Loucy (cell line): ENCODE measurements around the gene HIGD1A.

Experiments
- H2AFZ ChIP-seq: fragments of 200-600 bp; sonication (generic); 2 replicates; pipeline ENCODE4 v1.6.0; 2016; ENCODE audit warnings: antibody characterized with exemption, mild to moderate bottlenecking, low read length, moderate library complexity
- H3F3A ChIP-seq: fragments of 200-600 bp; 2 replicates; pipeline ENCODE4 v1.6.0; 2016; ENCODE audit warnings: antibody characterized with exemption, low read depth, mild to moderate bottlenecking
- H3K27me3 ChIP-seq: fragments of 200-600 bp; sonication (generic); 2 replicates; pipeline ENCODE4 v1.6.1; 2014; ENCODE audit warnings: low read length, mild to moderate bottlenecking; ENCODE audit not compliant: insufficient read depth, poor library complexity, severe bottlenecking
- H3K36me3 ChIP-seq: fragments of 200-600 bp; sonication (generic); 2 replicates; pipeline ENCODE4 v1.6.1; 2016; ENCODE audit warnings: low read length; ENCODE audit not compliant: insufficient read depth
- H3K4me1 ChIP-seq: fragments of 200-600 bp; sonication (generic); 2 replicates; pipeline ENCODE4 v1.5.1; 2014; ENCODE audit warnings: low read length, mild to moderate bottlenecking; ENCODE audit not compliant: insufficient read depth, poor library complexity, severe bottlenecking
- H3K4me2 ChIP-seq: fragments of 200-600 bp; sonication (generic); 2 replicates; pipeline ENCODE4 v1.6.0; 2014; ENCODE audit warnings: antibody characterized with exemption, low read length, low read depth, mild to moderate bottlenecking; ENCODE audit not compliant: poor library complexity, severe bottlenecking
- H3K4me3 ChIP-seq: fragments of 200-600 bp; sonication (generic); 2 replicates; pipeline ENCODE4 v1.5.1; 2014; ENCODE audit warnings: low read length, mild to moderate bottlenecking, mixed read lengths; ENCODE audit not compliant: poor library complexity, severe bottlenecking
- H3K79me2 ChIP-seq: fragments of 200-600 bp; sonication (generic); 2 replicates; pipeline ENCODE4 v1.6.1; 2014; ENCODE audit warnings: low read length; ENCODE audit not compliant: insufficient read depth
- H3K9ac ChIP-seq: fragments of 200-600 bp; sonication (generic); 2 replicates; pipeline ENCODE4 v1.6.0; 2014; ENCODE audit warnings: mild to moderate bottlenecking, low read depth, low read length, moderate library complexity; ENCODE audit not compliant: poor library complexity, severe bottlenecking
- H3K9me2 ChIP-seq: fragments of 200-600 bp; sonication (generic); replicated peaks from 2 replicates; pipeline ENCODE4 v1.6.1; 2016; ENCODE audit warnings: low read depth, low read length, mixed read lengths
- H3K9me3 ChIP-seq: fragments of 200-600 bp; sonication (generic); 2 replicates; pipeline ENCODE4 v1.6.1; 2014; ENCODE audit warnings: mild to moderate bottlenecking, antibody characterized with exemption, low read length, low read depth; ENCODE audit not compliant: insufficient read depth
- H4K20me1 ChIP-seq: fragments of 200-600 bp; sonication (generic); 2 replicates; pipeline ENCODE4 v1.6.0; 2014; ENCODE audit warnings: antibody characterized with exemption, low read length, mild to moderate bottlenecking; ENCODE audit not compliant: insufficient read depth, poor library complexity, severe bottlenecking
- CTCF ChIP-seq: fragments of 200-600 bp; sonication (generic); conservative IDR thresholded peaks from 2 replicates; pipeline ENCODE4 v1.5.1; 2014; ENCODE audit warnings: mild to moderate bottlenecking, antibody characterized with exemption, low read length
- EZH2phosphoT487 ChIP-seq: fragments of 200-600 bp; IDR thresholded peaks from 2 replicates; pipeline ENCODE4 v1.6.1; 2018; ENCODE audit warnings: antibody characterized with exemption, mild to moderate bottlenecking, moderate library complexity, borderline replicate concordance

The HIGD1A gene

DNA sequence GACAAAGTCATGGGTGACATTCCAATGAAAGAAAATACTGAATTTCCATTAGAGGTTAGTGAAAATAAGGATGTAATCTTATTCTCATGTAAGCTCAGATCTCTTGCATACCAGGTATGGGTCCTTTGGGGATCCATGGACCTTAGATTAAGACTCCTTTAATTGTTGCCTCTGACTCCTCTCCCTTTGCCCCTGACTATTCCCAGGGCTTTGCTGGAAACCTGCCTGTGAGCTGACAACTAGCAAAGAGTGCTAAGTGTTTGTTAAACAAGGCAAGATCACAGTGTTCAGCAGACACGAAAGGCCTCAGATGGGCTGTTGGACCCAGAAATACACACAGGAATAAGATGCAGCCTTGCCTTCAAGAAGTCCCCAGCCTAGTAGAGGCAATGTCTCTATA lies 37.0 kb upstream of the HIGD1A start:
- no peak overlapping the region for H2AFZ ChIP-seq
- H3K79me2 ChIP-seq: no peaks in the 10 kb centered on the region
- no peaks in the 10 kb centered on the region for H3K36me3 ChIP-seq
- no peaks in the 10 kb centered on the region for H3F3A ChIP-seq
- H3K4me1 ChIP-seq: peaks cover 5% of the 10 kb centered on the region
- H3K27me3 ChIP-seq: no peaks in the 10 kb centered on the region
- H3K9me2 ChIP-seq: no peaks in the 10 kb centered on the region
- TF ChIP-seq CTCF: no peak
- no peak for TF ChIP-seq EZH2phosphoT487
- no peaks in the 10 kb centered on the region for H3K9me3 ChIP-seq
- H3K4me3 ChIP-seq: no peak overlapping the region
- no peak overlapping the region for H3K9ac ChIP-seq
- H3K4me2 ChIP-seq: no peak overlapping the region
- no peaks in the 10 kb centered on the region for H4K20me1 ChIP-seq

DNA sequence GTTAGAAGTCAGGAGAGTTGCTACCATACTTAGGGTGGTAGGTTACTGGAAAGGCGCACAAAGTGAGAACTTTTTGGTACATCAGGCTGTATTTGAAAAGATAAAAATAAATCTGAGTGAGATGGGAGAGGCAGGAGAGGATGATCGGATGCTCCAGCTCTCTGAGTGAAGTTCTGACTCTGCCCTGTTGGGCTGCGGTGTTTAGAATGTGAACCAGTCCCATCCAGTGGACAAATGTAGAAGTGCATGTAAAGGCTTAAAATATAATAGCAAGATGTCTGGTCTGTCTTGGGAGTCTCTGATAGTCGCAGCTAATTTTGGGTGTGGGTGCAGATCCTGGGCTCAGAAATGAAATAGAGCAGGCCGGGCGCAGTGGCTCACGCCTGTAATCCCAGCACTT lies 35.3 kb upstream of the HIGD1A start:
- Histone ChIP-seq H3K4me1 (no peaks in the 10 kb centered on the region), H3K79me2 (no peaks in the 10 kb centered on the region), H3K27me3 (no peaks in the 10 kb centered on the region), H3K36me3 (no peaks in the 10 kb centered on the region), H3K4me3 (no peak overlapping the region), H4K20me1 (no peaks in the 10 kb centered on the region), H3K9me2 (no peaks in the 10 kb centered on the region), H3K9me3 (no peaks in the 10 kb centered on the region), H2AFZ (peak overlapping the region; percentile 61; the same call in 1 of the 2 replicates), H3K9ac (no peak overlapping the region), H3K4me2 (no peak overlapping the region), H3F3A (no peaks in the 10 kb centered on the region)
- TF ChIP-seq CTCF (peak; percentile 62), EZH2phosphoT487 (no peak)

DNA sequence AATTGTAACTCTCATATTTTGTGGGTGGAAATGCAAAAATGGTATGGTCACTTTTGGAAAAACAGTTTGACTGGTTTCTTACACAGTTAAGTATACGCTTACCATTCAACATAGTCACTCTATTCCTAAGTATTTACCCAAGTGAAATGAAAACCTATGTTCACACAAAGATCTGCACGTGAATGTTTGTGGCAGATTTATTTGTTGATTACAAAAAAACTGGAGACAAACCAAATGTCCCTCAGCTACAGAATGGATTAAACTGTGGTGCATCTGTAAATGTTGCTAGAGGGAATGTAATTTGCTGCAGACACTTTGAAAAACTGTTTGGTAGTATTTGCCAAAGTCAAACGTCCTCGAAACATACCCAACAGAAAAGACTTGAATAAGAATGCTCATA lies 34.3 kb upstream of the HIGD1A start:
- H3K9ac ChIP-seq: no peak overlapping the region
- H3F3A ChIP-seq: no peaks in the 10 kb centered on the region
- H3K27me3 ChIP-seq: no peaks in the 10 kb centered on the region
- no peak for TF ChIP-seq EZH2phosphoT487
- no peak for TF ChIP-seq CTCF
- no peak overlapping the region for H3K4me3 ChIP-seq
- no peak overlapping the region for H2AFZ ChIP-seq
- H4K20me1 ChIP-seq: no peaks in the 10 kb centered on the region
- H3K4me1 ChIP-seq: no peaks in the 10 kb centered on the region
- H3K36me3 ChIP-seq: no peaks in the 10 kb centered on the region
- no peaks in the 10 kb centered on the region for H3K9me3 ChIP-seq
- H3K9me2 ChIP-seq: no peaks in the 10 kb centered on the region
- H3K79me2 ChIP-seq: no peaks in the 10 kb centered on the region
- no peak overlapping the region for H3K4me2 ChIP-seq
